OCI-LY1 (cell line): Measurements from ENCODE around the gene ZNF747.

Experiments used
- EZH2 ChIP-seq: fragments of 200-600 bp; sonication (generic), shearing (Covaris generic); IDR thresholded peaks from 2 replicates; pipeline ENCODE4 v1.8.0; 2017; ENCODE audit warnings: borderline replicate concordance, mixed run types, mild to moderate bottlenecking, antibody characterized with exemption, low read length, moderate library complexity, mixed read lengths
- TF ChIP-seq, protein P1 (sequence below): fragments of 200-600 bp; sonication (generic), shearing (Covaris generic); IDR thresholded peaks from 2 replicates; pipeline ENCODE4 v1.5.1; 2017; ENCODE audit warnings: mild to moderate bottlenecking, antibody characterized with exemption, low read length, moderate library complexity, mixed read lengths

DNA sequence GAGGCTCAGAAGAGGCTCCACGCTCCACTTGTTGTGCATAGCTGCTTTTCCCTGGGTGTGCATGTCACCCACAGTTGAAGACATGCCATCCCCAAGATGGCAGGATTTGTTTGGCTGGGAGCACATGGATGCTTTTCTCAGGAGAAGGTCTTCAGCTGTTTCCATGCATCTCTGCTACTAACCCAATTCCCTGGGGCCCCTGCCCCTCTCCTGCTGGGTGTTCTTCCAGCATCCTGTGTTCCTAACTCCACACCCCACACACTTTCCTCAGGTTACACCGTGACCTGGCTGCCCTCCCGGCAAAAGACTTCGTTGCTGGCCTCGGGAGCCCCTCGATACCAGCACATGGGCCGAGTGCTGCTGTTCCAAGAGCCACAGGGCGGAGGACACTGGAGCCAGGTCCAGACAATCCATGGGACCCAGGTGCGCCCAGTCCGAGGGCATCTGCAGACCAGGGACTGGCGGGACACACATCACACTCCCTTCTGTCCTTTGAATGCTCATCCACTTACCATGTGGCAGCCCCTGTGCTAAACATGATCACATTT, 40.6 kb downstream of the ZNF747 start:
- TF ChIP-seq, protein P1, sequence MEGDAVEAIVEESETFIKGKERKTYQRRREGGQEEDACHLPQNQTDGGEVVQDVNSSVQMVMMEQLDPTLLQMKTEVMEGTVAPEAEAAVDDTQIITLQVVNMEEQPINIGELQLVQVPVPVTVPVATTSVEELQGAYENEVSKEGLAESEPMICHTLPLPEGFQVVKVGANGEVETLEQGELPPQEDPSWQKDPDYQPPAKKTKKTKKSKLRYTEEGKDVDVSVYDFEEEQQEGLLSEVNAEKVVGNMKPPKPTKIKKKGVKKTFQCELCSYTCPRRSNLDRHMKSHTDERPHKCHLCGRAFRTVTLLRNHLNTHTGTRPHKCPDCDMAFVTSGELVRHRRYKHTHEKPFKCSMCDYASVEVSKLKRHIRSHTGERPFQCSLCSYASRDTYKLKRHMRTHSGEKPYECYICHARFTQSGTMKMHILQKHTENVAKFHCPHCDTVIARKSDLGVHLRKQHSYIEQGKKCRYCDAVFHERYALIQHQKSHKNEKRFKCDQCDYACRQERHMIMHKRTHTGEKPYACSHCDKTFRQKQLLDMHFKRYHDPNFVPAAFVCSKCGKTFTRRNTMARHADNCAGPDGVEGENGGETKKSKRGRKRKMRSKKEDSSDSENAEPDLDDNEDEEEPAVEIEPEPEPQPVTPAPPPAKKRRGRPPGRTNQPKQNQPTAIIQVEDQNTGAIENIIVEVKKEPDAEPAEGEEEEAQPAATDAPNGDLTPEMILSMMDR = no peak
- TF ChIP-seq EZH2 = no peak
